Hepatocyte (in vitro differentiated cells): ENCODE measurements around the gene PIK3C2G. TPM values are rescaled to one million over a fixed set of nuclear protein-coding genes. Genes with fewer than 3 reads are reported as not detected.

Experiments
- DNase-seq: peaks from one replicate; pipeline ENCODE4 v3.0.0-alpha.2; 2016; ENCODE audit warnings: low spot score
- H2AFZ ChIP-seq: fragments of 200-600 bp; sonication (generic); 2 replicates; pipeline ENCODE4 v1.6.0; 2016; ENCODE audit warnings: antibody characterized with exemption, mild to moderate bottlenecking
- H3K27ac ChIP-seq: fragments of 200-600 bp; sonication (generic); 2 replicates; pipeline ENCODE4 v1.5.1; 2016; ENCODE audit warnings: mild to moderate bottlenecking
- H3K27me3 ChIP-seq: fragments of 200-600 bp; sonication (generic); 2 replicates; pipeline ENCODE4 v1.6.1; 2016
- H3K36me3 ChIP-seq: fragments of 200-600 bp; sonication (generic); replicated peaks from 2 replicates; pipeline ENCODE4 v1.5.1; 2016; ENCODE audit warnings: low read depth; ENCODE audit not compliant: insufficient read depth
- H3K4me1 ChIP-seq: fragments of 200-600 bp; sonication (generic); 2 replicates; pipeline ENCODE4 v1.5.1; 2016; ENCODE audit warnings: mild to moderate bottlenecking, moderate library complexity; ENCODE audit not compliant: insufficient read depth
- H3K4me2 ChIP-seq: fragments of 200-600 bp; sonication (generic); 2 replicates; pipeline ENCODE4 v1.6.0; 2016
- H3K4me3 ChIP-seq: fragments of 200-600 bp; sonication (generic); 2 replicates; pipeline ENCODE4 v1.5.1; 2016; ENCODE audit warnings: mild to moderate bottlenecking
- H3K79me2 ChIP-seq: fragments of 200-600 bp; sonication (generic); 2 replicates; pipeline ENCODE4 v1.6.0; 2017; ENCODE audit warnings: mild to moderate bottlenecking
- H3K9me2 ChIP-seq: fragments of 200-600 bp; sonication (generic); replicated peaks from 2 replicates; pipeline ENCODE4 v1.6.0; 2017; ENCODE audit warnings: mild to moderate bottlenecking; ENCODE audit not compliant: insufficient read depth
- H3K9me3 ChIP-seq: fragments of 200-600 bp; sonication (generic); 2 replicates; pipeline ENCODE4 v1.5.1; 2016; ENCODE audit warnings: low read depth, mild to moderate bottlenecking
- H4K20me1 ChIP-seq: fragments of 200-600 bp; sonication (generic); 2 replicates; pipeline ENCODE4 v1.6.0; 2016; ENCODE audit warnings: mild to moderate bottlenecking; ENCODE audit not compliant: insufficient read depth, poor library complexity, severe bottlenecking
- CTCF ChIP-seq: fragments of 200-600 bp; sonication (generic); IDR thresholded peaks from 2 replicates; pipeline ENCODE4 v1.5.1; 2016; ENCODE audit warnings: antibody characterized with exemption, mild to moderate bottlenecking; ENCODE audit not compliant: poor library complexity
- EZH2 ChIP-seq: fragments of 200-600 bp; sonication (generic); IDR thresholded peaks from 2 replicates; pipeline ENCODE4 v1.6.1; 2016; ENCODE audit warnings: antibody characterized with exemption, mild to moderate bottlenecking, borderline replicate concordance
- EZH2phosphoT487 ChIP-seq: fragments of 200-600 bp; sonication (generic); IDR thresholded peaks from one replicate; pipeline ENCODE4 v1.6.1; 2018; ENCODE audit warnings: antibody characterized with exemption, mild to moderate bottlenecking, low read depth, moderate library complexity; ENCODE audit not compliant: unreplicated experiment, severe bottlenecking
- WGBS: methylation state at CpG from one replicate; pipeline ENCODE4 v1.1.6; 2016; ENCODE audit warnings: low lambda C conversion rate; ENCODE audit errors: missing lambda C conversion rate; 5-methylcytosine and 5-hydroxymethylcytosine counted together
- polyA plus RNA-seq: library from polyadenylated mRNA; unstranded; fragments of >200 nt; fragmentation: Nextera tagmentation; extraction: Ambion mirVana; gene quantifications from 2 replicates; pipeline ENCODE4 v1.2.1, GENCODE V29; 2016
- total RNA-seq: library from RNA; depleted of rRNA; stranded (reverse); fragments of >200 nt; gene quantifications from 2 replicates; pipeline ENCODE4 v1.2.3, GENCODE V29; 2014

The PIK3C2G gene
- total and polyA plus RNA-seq, 2 experiments from 2014 or later = 3.5 to 6.7 TPM

GRCh38 chr12:18580706-18581105, 319.4 kb downstream of the PIK3C2G start:
- H3K4me1 ChIP-seq = no peaks in the 10 kb centered on the region
- H3K4me2 ChIP-seq = no peak overlapping the region
- TF ChIP-seq EZH2phosphoT487 (no peak), CTCF (no peak), EZH2 (no peak)
- H3K79me2 ChIP-seq = no peaks in the 10 kb centered on the region
- H3K36me3 ChIP-seq = no peaks in the 10 kb centered on the region
- H4K20me1 ChIP-seq = no peaks in the 10 kb centered on the region
- WGBS = 62% methylated on average over 2 of the region's 2 CpGs
- H3K9me2 ChIP-seq = no peaks in the 10 kb centered on the region
- H2AFZ ChIP-seq = no peak overlapping the region
- H3K27ac ChIP-seq = no peak overlapping the region
- H3K27me3 ChIP-seq = no peaks in the 10 kb centered on the region
- H3K4me3 ChIP-seq = no peak overlapping the region
- no peaks in the 10 kb centered on the region for H3K9me3 ChIP-seq
- DNase-seq = no peak

DNA sequence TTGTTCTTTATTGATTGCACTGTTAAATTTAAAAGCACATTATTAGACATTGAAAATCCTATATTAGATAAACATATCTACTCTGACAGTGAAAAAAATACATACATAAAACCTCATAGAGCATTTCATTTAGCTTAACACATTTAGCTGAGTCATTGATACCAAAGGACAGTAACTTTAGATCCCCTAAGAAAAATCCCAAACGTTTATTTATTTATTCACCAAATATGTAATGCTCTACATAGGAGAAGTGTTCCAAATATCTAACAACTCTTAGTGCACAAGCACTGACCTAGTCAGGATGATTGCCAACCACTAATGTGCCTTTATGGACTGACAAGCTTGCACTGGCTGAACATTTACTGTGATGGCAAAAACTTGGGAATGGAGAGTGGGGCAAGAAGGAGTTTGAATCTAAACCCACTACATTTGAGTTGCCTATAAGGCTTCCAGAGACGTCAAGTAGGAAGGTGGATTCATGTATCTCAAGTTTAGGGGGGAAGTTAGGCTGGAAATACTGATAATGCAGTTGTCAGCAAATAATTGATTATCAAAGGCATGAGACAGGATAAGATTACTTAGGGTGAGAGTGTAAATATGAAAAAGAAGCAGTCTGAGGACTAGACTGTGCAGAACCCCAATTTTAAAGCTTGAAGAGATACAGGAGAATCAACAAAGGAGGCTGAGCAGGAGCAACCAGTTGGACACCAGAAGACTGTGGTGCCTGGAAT, 320.1 kb downstream of the PIK3C2G start:
- H3K9me3 ChIP-seq = no peaks in the 10 kb centered on the region
- H2AFZ ChIP-seq = no peak overlapping the region
- no peak for DNase-seq
- H3K4me3 ChIP-seq = no peak overlapping the region
- H3K27me3 ChIP-seq = no peaks in the 10 kb centered on the region
- H3K9me2 ChIP-seq = no peaks in the 10 kb centered on the region
- no peaks in the 10 kb centered on the region for H3K4me1 ChIP-seq
- H3K27ac ChIP-seq = no peak overlapping the region
- H4K20me1 ChIP-seq = no peaks in the 10 kb centered on the region
- H3K79me2 ChIP-seq = no peaks in the 10 kb centered on the region
- TF ChIP-seq EZH2 (no peak), EZH2phosphoT487 (no peak), CTCF (no peak)
- H3K4me2 ChIP-seq = no peak overlapping the region
- no peaks in the 10 kb centered on the region for H3K36me3 ChIP-seq
- 67% methylated on average over 2 of the region's 2 CpGs for WGBS

DNA sequence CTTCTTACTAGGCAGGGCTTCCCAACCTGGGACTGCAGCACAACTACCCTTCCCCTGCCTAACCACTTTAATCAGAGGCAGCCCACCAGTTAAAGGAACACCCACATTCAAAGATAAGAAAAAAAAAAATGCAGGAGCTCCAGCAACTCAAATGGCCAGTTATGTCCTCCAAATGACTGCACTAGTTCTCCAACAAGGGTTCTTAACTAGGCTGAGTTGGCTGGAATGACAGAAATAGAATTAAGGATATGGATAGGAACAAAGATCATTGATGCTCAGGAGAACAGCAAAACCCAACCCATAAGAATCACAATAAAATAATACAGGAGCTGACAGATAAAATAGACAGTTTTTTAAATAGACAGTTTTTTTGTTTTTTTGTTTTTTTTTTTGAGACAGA, 322.3 kb downstream of the PIK3C2G start:
- H3K9me3 ChIP-seq = no peaks in the 10 kb centered on the region
- DNase-seq = no peak
- no peak for TF ChIP-seq EZH2phosphoT487
- no peak for TF ChIP-seq EZH2
- TF ChIP-seq CTCF = no peak
- no peaks in the 10 kb centered on the region for H3K36me3 ChIP-seq
- H3K9me2 ChIP-seq = no peaks in the 10 kb centered on the region
- no peak overlapping the region for H2AFZ ChIP-seq
- no peak overlapping the region for H3K4me3 ChIP-seq
- no peak overlapping the region for H3K27ac ChIP-seq
- H3K4me2 ChIP-seq = no peak overlapping the region
- H4K20me1 ChIP-seq = no peaks in the 10 kb centered on the region
- no peaks in the 10 kb centered on the region for H3K27me3 ChIP-seq
- no peaks in the 10 kb centered on the region for H3K79me2 ChIP-seq
- H3K4me1 ChIP-seq = no peaks in the 10 kb centered on the region
